RWPE2 (cell line): ENCODE data around the gene PKD2L1.

ENCODE experiments used
- ATAC-seq: fragments of 200-7000 bp; cut with Tn5 transposase; 3 replicates; pipeline ENCODE4 v1.9.1; 2021; ENCODE audit warnings: low read depth
- DNase-seq: peaks from one replicate; pipeline ENCODE4 v3.0.0-alpha.2; 2020; ENCODE audit warnings: low spot score
- H3K27ac ChIP-seq: fragments of 450-650 bp; 2 replicates; pipeline ENCODE4 v1.5.1; 2017; ENCODE audit warnings: mild to moderate bottlenecking; ENCODE audit not compliant: poor library complexity, severe bottlenecking
- H3K27me3 ChIP-seq: fragments of 250-450 bp; sonication (Bioruptor Pico); 2 replicates; pipeline ENCODE4 v1.5.1; 2021; ENCODE audit warnings: mild to moderate bottlenecking, moderate library complexity; ENCODE audit not compliant: insufficient read depth, poor library complexity, severe bottlenecking
- H3K36me3 ChIP-seq: fragments of 250-450 bp; sonication (Bioruptor Pico); 2 replicates; pipeline ENCODE4 v1.5.1; 2020; ENCODE audit warnings: low read depth, mild to moderate bottlenecking, moderate library complexity
- H3K4me1 ChIP-seq: fragments of 250-450 bp; sonication (Bioruptor Pico); 2 replicates; pipeline ENCODE4 v1.5.1; 2021; ENCODE audit warnings: mild to moderate bottlenecking, moderate library complexity; ENCODE audit not compliant: insufficient read depth, poor library complexity, severe bottlenecking
- H3K4me3 ChIP-seq: fragments of 250-450 bp; sonication (Bioruptor Pico); 2 replicates; pipeline ENCODE4 v1.5.1; 2021; ENCODE audit warnings: mild to moderate bottlenecking, moderate library complexity; ENCODE audit not compliant: severe bottlenecking
- H3K9me3 ChIP-seq: fragments of 250-450 bp; sonication (Bioruptor Pico); 2 replicates; pipeline ENCODE4 v1.5.1; 2021; ENCODE audit warnings: mild to moderate bottlenecking, moderate library complexity; ENCODE audit not compliant: severe bottlenecking
- TF ChIP-seq, protein P1 (sequence below): fragments of 450-650 bp; IDR thresholded peaks from one replicate; pipeline ENCODE4 v1.5.1; 2017; ENCODE audit warnings: mild to moderate bottlenecking, moderate library complexity; ENCODE audit not compliant: poor library complexity, severe bottlenecking

Gene PKD2L1

DNA sequence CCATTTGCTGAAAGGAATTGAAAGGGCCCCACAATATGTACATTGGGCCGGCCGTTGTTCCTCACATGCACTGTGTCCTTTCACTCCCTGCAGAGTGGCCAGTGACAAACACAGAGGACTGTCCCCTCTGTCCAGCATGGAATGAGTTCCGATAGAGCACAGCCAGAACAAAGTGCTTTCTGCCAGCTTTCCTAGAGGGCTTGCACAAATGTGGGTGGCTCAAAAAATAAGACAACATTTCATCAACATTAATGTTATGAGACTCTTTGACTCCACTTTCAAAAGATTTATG, 2.4 kb downstream of the PKD2L1 start:
- Histone ChIP-seq H3K4me1 (no peaks in the 10 kb centered on the region), H3K27ac (no peak overlapping the region), H3K9me3 (no peaks in the 10 kb centered on the region), H3K4me3 (no peak overlapping the region), H3K36me3 (no peaks in the 10 kb centered on the region), H3K27me3 (peaks cover 36% of the 10 kb centered on the region)
- DNase-seq (no peak), ATAC-seq (no peak)
- TF ChIP-seq, protein P1, sequence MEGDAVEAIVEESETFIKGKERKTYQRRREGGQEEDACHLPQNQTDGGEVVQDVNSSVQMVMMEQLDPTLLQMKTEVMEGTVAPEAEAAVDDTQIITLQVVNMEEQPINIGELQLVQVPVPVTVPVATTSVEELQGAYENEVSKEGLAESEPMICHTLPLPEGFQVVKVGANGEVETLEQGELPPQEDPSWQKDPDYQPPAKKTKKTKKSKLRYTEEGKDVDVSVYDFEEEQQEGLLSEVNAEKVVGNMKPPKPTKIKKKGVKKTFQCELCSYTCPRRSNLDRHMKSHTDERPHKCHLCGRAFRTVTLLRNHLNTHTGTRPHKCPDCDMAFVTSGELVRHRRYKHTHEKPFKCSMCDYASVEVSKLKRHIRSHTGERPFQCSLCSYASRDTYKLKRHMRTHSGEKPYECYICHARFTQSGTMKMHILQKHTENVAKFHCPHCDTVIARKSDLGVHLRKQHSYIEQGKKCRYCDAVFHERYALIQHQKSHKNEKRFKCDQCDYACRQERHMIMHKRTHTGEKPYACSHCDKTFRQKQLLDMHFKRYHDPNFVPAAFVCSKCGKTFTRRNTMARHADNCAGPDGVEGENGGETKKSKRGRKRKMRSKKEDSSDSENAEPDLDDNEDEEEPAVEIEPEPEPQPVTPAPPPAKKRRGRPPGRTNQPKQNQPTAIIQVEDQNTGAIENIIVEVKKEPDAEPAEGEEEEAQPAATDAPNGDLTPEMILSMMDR = no peak

DNA sequence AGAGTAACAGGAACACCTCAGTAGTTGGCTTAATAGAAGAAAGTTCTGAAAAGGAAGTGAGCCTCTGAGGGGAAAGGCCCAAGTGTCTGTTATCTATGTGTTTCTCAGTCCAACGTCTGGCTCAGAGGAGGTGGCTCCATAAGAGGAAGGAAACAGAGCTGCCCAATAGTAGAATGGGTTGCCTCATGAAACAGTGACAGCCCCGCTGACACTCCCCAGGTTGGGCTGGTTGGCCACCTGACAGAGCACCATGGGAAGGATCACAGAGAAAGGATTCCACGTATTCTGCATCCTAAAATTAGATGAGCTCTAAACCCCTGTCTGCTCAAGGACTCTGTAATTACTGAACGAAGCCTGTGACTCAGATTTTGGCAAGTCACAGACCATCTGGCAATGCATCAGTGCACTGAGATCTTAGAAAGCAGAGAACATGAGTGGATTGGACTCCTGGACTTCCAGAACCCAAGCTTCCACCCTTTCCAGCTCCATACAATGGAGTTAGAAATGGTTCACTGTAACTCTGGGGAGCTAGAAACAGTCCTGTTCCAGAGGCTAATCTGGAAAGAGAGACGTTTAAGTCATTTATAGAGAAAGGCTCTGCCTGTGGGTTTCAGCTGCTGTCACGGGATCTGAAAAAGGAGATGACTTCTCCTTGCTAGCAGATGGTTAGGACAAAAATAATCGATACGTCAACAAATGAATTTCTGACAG, 2.9 kb downstream of the PKD2L1 start:
- TF ChIP-seq, protein P1 = no peak
- peaks cover 36% of the 10 kb centered on the region for H3K27me3 ChIP-seq
- no peak for DNase-seq
- no peaks in the 10 kb centered on the region for H3K9me3 ChIP-seq
- no peak overlapping the region for H3K4me3 ChIP-seq
- no peaks in the 10 kb centered on the region for H3K4me1 ChIP-seq
- no peak overlapping the region for H3K27ac ChIP-seq
- no peak for ATAC-seq
- no peaks in the 10 kb centered on the region for H3K36me3 ChIP-seq

DNA sequence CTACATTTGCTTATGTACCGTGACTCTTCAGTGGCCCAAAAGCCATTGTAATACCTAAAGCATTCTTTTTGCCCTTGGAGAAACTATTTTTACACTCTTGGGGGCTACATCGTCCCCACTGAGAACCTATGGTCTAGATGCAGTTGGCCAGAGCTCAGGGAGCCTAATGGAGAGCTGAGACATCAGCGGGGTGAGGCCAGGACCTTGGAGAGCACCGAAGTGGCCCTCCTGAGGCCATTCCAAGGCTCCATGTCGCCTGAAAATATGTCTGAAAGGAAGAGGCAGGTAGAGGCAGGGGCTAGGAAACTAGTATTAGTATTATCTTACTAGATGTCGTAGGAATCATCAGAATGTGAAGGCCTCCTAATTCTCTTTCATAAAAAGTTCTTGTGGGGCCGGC, 4.9 kb downstream of the PKD2L1 start:
- Histone ChIP-seq H3K36me3 (no peaks in the 10 kb centered on the region), H3K27ac (no peak overlapping the region), H3K27me3 (peaks cover 20% of the 10 kb centered on the region), H3K4me1 (no peaks in the 10 kb centered on the region), H3K4me3 (no peak overlapping the region), H3K9me3 (no peaks in the 10 kb centered on the region)
- TF ChIP-seq, protein P1 = no peak
- no peak for ATAC-seq
- no peak for DNase-seq

GRCh38 chr10:100319707-100320402, 10.2 kb downstream of the PKD2L1 start:
- H3K36me3 ChIP-seq = no peaks in the 10 kb centered on the region
- TF ChIP-seq, protein P1 = no peak
- no peaks in the 10 kb centered on the region for H3K4me1 ChIP-seq
- DNase-seq = no peak
- ATAC-seq = peak; percentile 38; the same call in 1 of the 3 replicates
- no peaks in the 10 kb centered on the region for H3K9me3 ChIP-seq
- no peaks in the 10 kb centered on the region for H3K27me3 ChIP-seq
- no peak overlapping the region for H3K27ac ChIP-seq
- no peak overlapping the region for H3K4me3 ChIP-seq

- Histone ChIP-seq H3K4me3 (no peak overlapping the region), H3K27me3 (no peaks in the 10 kb centered on the region), H3K4me1 (no peaks in the 10 kb centered on the region), H3K36me3 (no peaks in the 10 kb centered on the region), H3K9me3 (no peaks in the 10 kb centered on the region), H3K27ac (no peak overlapping the region)
- DNase-seq = no peak
- peak; percentile 21; the same call in 1 of the 3 replicates for ATAC-seq
- TF ChIP-seq, protein P1 = no peak
These were observed 11.8 kb downstream of the PKD2L1 start for GRCh38 chr10:100318207-100318606.
